DND-41 (cell line): ENCODE measurements around the gene GDNF.
"Not testable (repeated sequence)": the region's sequence is repeated elsewhere in the genome, so short reads cannot be mapped to it uniquely, and the experiment has no call there.

ENCODE experiments used
- ATAC-seq: fragments of 200-7000 bp; cut with Tn5 transposase; 3 replicates; pipeline ENCODE4 v1.9.1; 2021; ENCODE audit warnings: low read depth; ENCODE audit not compliant: insufficient read depth
- DNase-seq: peaks from one replicate; pipeline ENCODE4 v3.0.0-alpha.2; 2020
- H2AFZ ChIP-seq: 2 replicates; pipeline ENCODE4 v1.6.0; 2012; ENCODE audit warnings: low read depth, low read length
- H3K27ac ChIP-seq: 2 replicates; pipeline ENCODE4 v1.5.1; 2012; ENCODE audit warnings: low read length, inconsistent platforms
- H3K27me3 ChIP-seq: fragments of 200-600 bp; sonication (generic); 2 replicates; pipeline ENCODE4 v1.6.0; 2012; ENCODE audit warnings: low read length, mild to moderate bottlenecking, inconsistent platforms; ENCODE audit not compliant: insufficient read depth, poor library complexity
- H3K36me3 ChIP-seq: 2 replicates; pipeline ENCODE4 v1.5.1; 2012; ENCODE audit warnings: low read length, inconsistent platforms; ENCODE audit not compliant: insufficient read depth
- H3K4me1 ChIP-seq: 2 replicates; pipeline ENCODE4 v1.5.1; 2012; ENCODE audit warnings: mild to moderate bottlenecking, low read length; ENCODE audit not compliant: insufficient read depth
- H3K4me2 ChIP-seq: 2 replicates; pipeline ENCODE4 v1.6.0; 2012; ENCODE audit warnings: mild to moderate bottlenecking, moderate library complexity, low read length, inconsistent platforms; ENCODE audit not compliant: insufficient read depth
- H3K4me3 ChIP-seq, 2 experiments: fragments of 200-600 bp in 1 of 2; shearing (Covaris generic) in 1 of 2; 2 replicates each; pipeline ENCODE4 v1.5.1; 2012 to 2016; ENCODE audit warnings: inconsistent platforms in 2 of 2, low read length in 2 of 2, mild to moderate bottlenecking in 2 of 2, low read depth in 1 of 2, moderate library complexity in 1 of 2
- H3K79me2 ChIP-seq: 2 replicates; pipeline ENCODE4 v1.6.0; 2012; ENCODE audit warnings: low read length, inconsistent platforms; ENCODE audit not compliant: insufficient read depth
- H3K9ac ChIP-seq: 2 replicates; pipeline ENCODE4 v1.6.0; 2012; ENCODE audit warnings: low read depth, mild to moderate bottlenecking, inconsistent platforms, low read length, moderate library complexity
- H3K9me3 ChIP-seq: 2 replicates; pipeline ENCODE4 v1.5.1; 2012; ENCODE audit warnings: low read length, moderate library complexity, mild to moderate bottlenecking, inconsistent platforms; ENCODE audit not compliant: insufficient read depth, severe bottlenecking
- H4K20me1 ChIP-seq: 2 replicates; pipeline ENCODE4 v1.6.0; 2012; ENCODE audit warnings: low read length; ENCODE audit not compliant: insufficient read depth
- CTCF ChIP-seq: IDR thresholded peaks from 2 replicates; pipeline ENCODE4 v1.5.1; 2012; ENCODE audit warnings: borderline replicate concordance, low read length, moderate library complexity, mild to moderate bottlenecking; ENCODE audit not compliant: poor library complexity, severe bottlenecking; ENCODE audit errors: extremely low read depth
- EZH2 ChIP-seq: IDR thresholded peaks from 3 replicates; pipeline ENCODE4 v1.6.1; 2012; ENCODE audit warnings: borderline replicate concordance, low read depth, mild to moderate bottlenecking, moderate library complexity, low read length, inconsistent platforms; ENCODE audit not compliant: severe bottlenecking

GDNF gene

GRCh38 chr5:37869216-37869615 lies 29.4 kb upstream of the GDNF start:
- no peaks in the 10 kb centered on the region for H3K9me3 ChIP-seq
- H2AFZ ChIP-seq, result no peak overlapping the region
- no peaks in the 10 kb centered on the region for H3K4me1 ChIP-seq
- H3K79me2 ChIP-seq, result no peaks in the 10 kb centered on the region
- no peak overlapping the region for H3K4me2 ChIP-seq
- no peak for ATAC-seq
- H4K20me1 ChIP-seq, result no peaks in the 10 kb centered on the region
- no peak for DNase-seq
- H3K27me3 ChIP-seq, result peaks cover 14% of the 10 kb centered on the region
- H3K36me3 ChIP-seq, result no peaks in the 10 kb centered on the region
- TF ChIP-seq CTCF (no peak), EZH2 (no peak)
- no peak overlapping the region for H3K4me3 ChIP-seq
- H3K9ac ChIP-seq, result no peak overlapping the region
- H3K27ac ChIP-seq, result no peak overlapping the region

- no peaks in the 10 kb centered on the region for H3K9me3 ChIP-seq
- no peak for TF ChIP-seq EZH2
- TF ChIP-seq CTCF, result no peak
- H3K4me3 ChIP-seq, result no peak overlapping the region
- no peaks in the 10 kb centered on the region for H3K4me1 ChIP-seq
- DNase-seq (no peak), ATAC-seq (no peak)
- H3K36me3 ChIP-seq, result no peaks in the 10 kb centered on the region
- no peaks in the 10 kb centered on the region for H3K79me2 ChIP-seq
- no peak overlapping the region for H2AFZ ChIP-seq
- peaks cover 14% of the 10 kb centered on the region for H3K27me3 ChIP-seq
- H4K20me1 ChIP-seq, result no peaks in the 10 kb centered on the region
- H3K4me2 ChIP-seq, result no peak overlapping the region
- no peak overlapping the region for H3K9ac ChIP-seq
- no peak overlapping the region for H3K27ac ChIP-seq
These were observed 27.8 kb upstream of the GDNF start for GRCh38 chr5:37867654-37868053.

GRCh38 chr5:37862907-37863306 lies 23.1 kb upstream of the GDNF start:
- not testable (repeated sequence) for DNase-seq, H3K36me3 ChIP-seq, H3K27me3 ChIP-seq, H3K27ac ChIP-seq, H2AFZ ChIP-seq, H3K4me2 ChIP-seq, H3K9me3 ChIP-seq, H3K79me2 ChIP-seq, ATAC-seq, H3K9ac ChIP-seq, H3K4me3 ChIP-seq, H4K20me1 ChIP-seq, H3K4me1 ChIP-seq

- Histone ChIP-seq H3K79me2 (no peaks in the 10 kb centered on the region), H2AFZ (no peak overlapping the region), H3K27me3 (peaks cover 10% of the 10 kb centered on the region), H3K9me3 (no peaks in the 10 kb centered on the region), H3K36me3 (no peaks in the 10 kb centered on the region), H3K9ac (no peak overlapping the region), H4K20me1 (no peaks in the 10 kb centered on the region), H3K27ac (no peak overlapping the region), H3K4me3 (no peak overlapping the region), H3K4me2 (no peak overlapping the region), H3K4me1 (no peaks in the 10 kb centered on the region)
- DNase-seq (no peak), ATAC-seq (no peak)
- TF ChIP-seq EZH2 (no peak), CTCF (no peak)
These were observed 20.4 kb upstream of the GDNF start for GRCh38 chr5:37860206-37860605.
